GM21576 (cell line): ENCODE results near the gene RXFP4.
A peak's percentile ranks its signal among the peaks of the same experiment; 100 is the strongest.
"Not testable (repeated sequence)": the region's sequence is repeated elsewhere in the genome, so short reads cannot be mapped to it uniquely, and the experiment has no call there.

Source experiments
- ATAC-seq: cut with Tn5 transposase; IDR thresholded peaks from one replicate; pipeline ENCODE4 v1.9.1; 2021; ENCODE audit warnings: mild to moderate bottlenecking, moderate library complexity; ENCODE audit not compliant: unreplicated experiment

Gene RXFP4

GRCh38 chr1:155940993-155941844 is at the start of gene RXFP4:
TSS of gene RXFP4 (plus strand) at chr1:155941638. CDS start at chr1:155941710, 72 bp downstream.
- ATAC-seq, result no peak

- no peak for ATAC-seq
Observed at GRCh38 chr1:155892796-155893195, 48.6 kb upstream of the RXFP4 start.

GRCh38 chr1:155893389-155894142 is 47.9 kb upstream of the RXFP4 start:
- no peak for ATAC-seq

- ATAC-seq, result not testable (repeated sequence)
Observed at GRCh38 chr1:155895617-155896016, 45.8 kb upstream of the RXFP4 start.

- not testable (repeated sequence) for ATAC-seq
Observed at GRCh38 chr1:155896476-155896875, 45.0 kb upstream of the RXFP4 start.

- ATAC-seq, result no peak
Observed at GRCh38 chr1:155897746-155898145, 43.7 kb upstream of the RXFP4 start.

- ATAC-seq, result no peak
Observed at GRCh38 chr1:155898888-155899287, 42.5 kb upstream of the RXFP4 start.

- ATAC-seq, result no peak
Observed at GRCh38 chr1:155899683-155900082, 41.8 kb upstream of the RXFP4 start.

GRCh38 chr1:155900161-155900560 is 41.3 kb upstream of the RXFP4 start:
- ATAC-seq, result no peak

GRCh38 chr1:155904261-155904660 is 37.2 kb upstream of the RXFP4 start:
- ATAC-seq, result no peak

GRCh38 chr1:155909894-155910293 is 31.5 kb upstream of the RXFP4 start:
- no peak for ATAC-seq

GRCh38 chr1:155910621-155911121 is 30.8 kb upstream of the RXFP4 start:
- ATAC-seq, result no peak

- peak; percentile 78 for ATAC-seq
Observed at GRCh38 chr1:155911156-155912055, 30.0 kb upstream of the RXFP4 start, which contains the start of gene RIT1. TSS of gene RIT1 (minus strand) at chr1:155911349. CDS start at chr1:155910761, 588 bp downstream.

- no peak for ATAC-seq
Observed at GRCh38 chr1:155912056-155912536, 29.3 kb upstream of the RXFP4 start.

GRCh38 chr1:155913969-155914757 is 27.3 kb upstream of the RXFP4 start:
- ATAC-seq, result no peak

- no peak for ATAC-seq
Observed at GRCh38 chr1:155918660-155919059, 22.8 kb upstream of the RXFP4 start.

GRCh38 chr1:155919801-155920200 is 21.6 kb upstream of the RXFP4 start:
- ATAC-seq, result no peak

GRCh38 chr1:155920717-155921116 is 20.7 kb upstream of the RXFP4 start:
- no peak for ATAC-seq

GRCh38 chr1:155925506-155925905 is 15.9 kb upstream of the RXFP4 start:
- no peak for ATAC-seq

GRCh38 chr1:155929057-155929456 is 12.4 kb upstream of the RXFP4 start:
- no peak for ATAC-seq
